ENCODE data around the gene VEGFA. TPM values are rescaled to one million over a fixed set of nuclear protein-coding genes. Genes with fewer than 3 reads are reported as not detected.

The VEGFA gene
- total RNA-seq, 6 experiments from 2014 or later, result 26.0 to 37.4 (median 28.3) TPM

GRCh38 chr6:43743682-43744381 lies 26.2 kb upstream of the VEGFA start:
- Mint-ChIP-seq H3K9me3 (no peaks in the 10 kb centered on the region), H3K27ac (no peak overlapping the region), H3K27me3 (ENCODE audit: insufficient read depth) (peaks cover 47% of the 10 kb centered on the region), H3K4me1 (ENCODE audit: low read depth) (no peaks in the 10 kb centered on the region), H3K36me3 (ENCODE audit: low read depth) (no peaks in the 10 kb centered on the region), H3K4me3 (no peak overlapping the region)
- TF ChIP-seq CTCF (IDR thresholded peaks at IDR 0.05), result no peak
- no peak for DNase-seq

GRCh38 chr6:43744491-43744890 lies 25.5 kb upstream of the VEGFA start:
- no peak for TF ChIP-seq CTCF (IDR thresholded peaks at IDR 0.05)
- Mint-ChIP-seq H3K27me3 (ENCODE audit: insufficient read depth) (peaks cover 46% of the 10 kb centered on the region), H3K9me3 (no peaks in the 10 kb centered on the region), H3K27ac (no peak overlapping the region), H3K4me1 (ENCODE audit: low read depth) (no peaks in the 10 kb centered on the region), H3K36me3 (ENCODE audit: low read depth) (no peaks in the 10 kb centered on the region), H3K4me3 (no peak overlapping the region)
- DNase-seq, result no peak

GRCh38 chr6:43744931-43745727 lies 24.9 kb upstream of the VEGFA start:
- H3K9me3 Mint-ChIP-seq, result no peaks in the 10 kb centered on the region
- no peak for DNase-seq
- H3K27ac Mint-ChIP-seq, result no peak overlapping the region
- no peak overlapping the region for H3K4me3 Mint-ChIP-seq
- peaks cover 49% of the 10 kb centered on the region for H3K27me3 Mint-ChIP-seq (ENCODE audit: insufficient read depth)
- H3K4me1 Mint-ChIP-seq (ENCODE audit: low read depth), result no peaks in the 10 kb centered on the region
- H3K36me3 Mint-ChIP-seq (ENCODE audit: low read depth), result no peaks in the 10 kb centered on the region
- TF ChIP-seq CTCF (IDR thresholded peaks at IDR 0.05), result no peak

GRCh38 chr6:43746071-43746470 lies 23.9 kb upstream of the VEGFA start:
- no peak overlapping the region for H3K27ac Mint-ChIP-seq
- no peaks in the 10 kb centered on the region for H3K9me3 Mint-ChIP-seq
- no peaks in the 10 kb centered on the region for H3K4me1 Mint-ChIP-seq (ENCODE audit: low read depth)
- H3K27me3 Mint-ChIP-seq (ENCODE audit: insufficient read depth), result peaks cover 49% of the 10 kb centered on the region
- H3K4me3 Mint-ChIP-seq, result no peak overlapping the region
- no peak for TF ChIP-seq CTCF (IDR thresholded peaks at IDR 0.05)
- no peak for DNase-seq
- no peaks in the 10 kb centered on the region for H3K36me3 Mint-ChIP-seq (ENCODE audit: low read depth)

- H3K9me3 Mint-ChIP-seq, result no peaks in the 10 kb centered on the region
- DNase-seq, result no peak
- H3K36me3 Mint-ChIP-seq (ENCODE audit: low read depth), result no peaks in the 10 kb centered on the region
- peaks cover 47% of the 10 kb centered on the region for H3K27me3 Mint-ChIP-seq (ENCODE audit: insufficient read depth)
- TF ChIP-seq CTCF (IDR thresholded peaks at IDR 0.05), result no peak
- H3K4me1 Mint-ChIP-seq (ENCODE audit: low read depth), result no peaks in the 10 kb centered on the region
- H3K27ac Mint-ChIP-seq, result no peak overlapping the region
- H3K4me3 Mint-ChIP-seq, result no peak overlapping the region
These were observed 23.4 kb upstream of the VEGFA start for GRCh38 chr6:43746613-43747102.
